HG03159 (cell line): Measurements from ENCODE around the gene DRC1.

Source experiments
- ATAC-seq: cut with Tn5 transposase; IDR thresholded peaks from one replicate; pipeline ENCODE4 v1.9.1; 2021; ENCODE audit warnings: mild to moderate bottlenecking, moderate library complexity; ENCODE audit not compliant: unreplicated experiment

Gene DRC1

GRCh38 chr2:26396734-26397298 lies 4.9 kb upstream of the DRC1 start:
- no peak for ATAC-seq

GRCh38 chr2:26399771-26400376 lies 1.8 kb upstream of the DRC1 start:
- ATAC-seq, result no peak

- ATAC-seq, result no peak
Measured at GRCh38 chr2:26400723-26401122, 997 bp upstream of the DRC1 start.

- ATAC-seq, result no peak
Measured at GRCh38 chr2:26407526-26407925, 5.8 kb downstream of the DRC1 start.

- ATAC-seq, result no peak
Measured at GRCh38 chr2:26409785-26410184, 8.1 kb downstream of the DRC1 start.

GRCh38 chr2:26410764-26411243 lies 9.1 kb downstream of the DRC1 start:
- ATAC-seq, result no peak

- ATAC-seq, result no peak
Measured at GRCh38 chr2:26411419-26411818, 9.7 kb downstream of the DRC1 start.

GRCh38 chr2:26412091-26412673 lies 10.5 kb downstream of the DRC1 start:
- ATAC-seq, result no peak

GRCh38 chr2:26414311-26414710 lies 12.6 kb downstream of the DRC1 start:
- ATAC-seq, result no peak

- ATAC-seq, result no peak
Measured at GRCh38 chr2:26421961-26422360, 20.2 kb downstream of the DRC1 start.

GRCh38 chr2:26422947-26423629 lies 21.4 kb downstream of the DRC1 start:
- ATAC-seq, result no peak

GRCh38 chr2:26423750-26424149 lies 22.0 kb downstream of the DRC1 start:
- no peak for ATAC-seq

- ATAC-seq, result no peak
Measured at GRCh38 chr2:26424221-26424620, 22.5 kb downstream of the DRC1 start.

- ATAC-seq, result no peak
Measured at GRCh38 chr2:26428846-26429245, 27.1 kb downstream of the DRC1 start.

- no peak for ATAC-seq
Measured at GRCh38 chr2:26429779-26430578, 28.3 kb downstream of the DRC1 start.

GRCh38 chr2:26430826-26431225 lies 29.1 kb downstream of the DRC1 start:
- ATAC-seq, result no peak

GRCh38 chr2:26432363-26432762 lies 30.6 kb downstream of the DRC1 start:
- no peak for ATAC-seq

GRCh38 chr2:26432859-26433258 lies 31.1 kb downstream of the DRC1 start:
- no peak for ATAC-seq

- ATAC-seq, result no peak
Measured at GRCh38 chr2:26435106-26435505, 33.4 kb downstream of the DRC1 start.

GRCh38 chr2:26438526-26438925 lies 36.8 kb downstream of the DRC1 start:
- ATAC-seq, result no peak

- ATAC-seq, result no peak
Measured at GRCh38 chr2:26438926-26439325, 37.2 kb downstream of the DRC1 start.
